ENCODE measurements around the gene MIAT.

The MIAT gene

GRCh38 chr22:26685601-26686000 is 28.2 kb downstream of the MIAT start:
- FAIRE-seq: no peak
- DNase-seq (ENCODE audit: insufficient read length, low spot score): no peak
- TF ChIP-seq POLR2AphosphoS5 (IDR thresholded peaks at IDR 0.05; ENCODE audit: low read depth, low read length): no peak
- no peak for TF ChIP-seq POLR2A (IDR thresholded peaks at IDR 0.05; ENCODE audit: low read depth, low read length)
- TF ChIP-seq POU2F2 (IDR thresholded peaks at IDR 0.05; ENCODE audit: low read depth, low read length): no peak
- no peak for TF ChIP-seq TAF1 (IDR thresholded peaks at IDR 0.05; ENCODE audit: low read depth, low read length)
- TF ChIP-seq SPI1 (IDR thresholded peaks at IDR 0.05; ENCODE audit: low read depth, low read length): no peak
- no peak for TF ChIP-seq PAX5 (IDR thresholded peaks at IDR 0.05; ENCODE audit: insufficient read depth, low read length, severe bottlenecking)

GRCh38 chr22:26687439-26687838 is 30.1 kb downstream of the MIAT start:
- TF ChIP-seq SPI1 (IDR thresholded peaks at IDR 0.05; ENCODE audit: low read depth, low read length): peak; percentile 75
- no peak for TF ChIP-seq PAX5 (IDR thresholded peaks at IDR 0.05; ENCODE audit: insufficient read depth, low read length, severe bottlenecking)
- no peak for DNase-seq (ENCODE audit: insufficient read length, low spot score)
- no peak for FAIRE-seq

- DNase-seq (ENCODE audit: insufficient read length, low spot score) (no peak), FAIRE-seq (no peak)
- no peak for TF ChIP-seq PAX5 (IDR thresholded peaks at IDR 0.05; ENCODE audit: insufficient read depth, low read length, severe bottlenecking)
- TF ChIP-seq SPI1 (IDR thresholded peaks at IDR 0.05; ENCODE audit: low read depth, low read length): no peak
- no peak for TF ChIP-seq POLR2A (IDR thresholded peaks at IDR 0.05; ENCODE audit: low read depth, low read length)
- TF ChIP-seq POLR2AphosphoS5 (IDR thresholded peaks at IDR 0.05; ENCODE audit: low read depth, low read length): no peak
- no peak for TF ChIP-seq TAF1 (IDR thresholded peaks at IDR 0.05; ENCODE audit: low read depth, low read length)
- no peak for TF ChIP-seq POU2F2 (IDR thresholded peaks at IDR 0.05; ENCODE audit: low read depth, low read length)
Measured at GRCh38 chr22:26689513-26690301, 32.3 kb downstream of the MIAT start.

GRCh38 chr22:26690654-26691376 is 33.4 kb downstream of the MIAT start:
- FAIRE-seq (no peak), DNase-seq (ENCODE audit: insufficient read length, low spot score) (no peak)
- TF ChIP-seq PAX5 (IDR thresholded peaks at IDR 0.05; ENCODE audit: insufficient read depth, low read length, severe bottlenecking) (no peak), POLR2A (IDR thresholded peaks at IDR 0.05; ENCODE audit: low read depth, low read length) (no peak), POU2F2 (IDR thresholded peaks at IDR 0.05; ENCODE audit: low read depth, low read length) (no peak), TAF1 (IDR thresholded peaks at IDR 0.05; ENCODE audit: low read depth, low read length) (no peak), POLR2AphosphoS5 (IDR thresholded peaks at IDR 0.05; ENCODE audit: low read depth, low read length) (no peak), SPI1 (IDR thresholded peaks at IDR 0.05; ENCODE audit: low read depth, low read length) (no peak)

GRCh38 chr22:26691377-26691716 is 34.0 kb downstream of the MIAT start:
- DNase-seq (ENCODE audit: insufficient read length, low spot score) (no peak), FAIRE-seq (no peak)
- TF ChIP-seq POLR2AphosphoS5 (IDR thresholded peaks at IDR 0.05; ENCODE audit: low read depth, low read length) (no peak), POLR2A (IDR thresholded peaks at IDR 0.05; ENCODE audit: low read depth, low read length) (no peak), POU2F2 (IDR thresholded peaks at IDR 0.05; ENCODE audit: low read depth, low read length) (no peak), TAF1 (IDR thresholded peaks at IDR 0.05; ENCODE audit: low read depth, low read length) (no peak), SPI1 (IDR thresholded peaks at IDR 0.05; ENCODE audit: low read depth, low read length) (no peak), PAX5 (IDR thresholded peaks at IDR 0.05; ENCODE audit: insufficient read depth, low read length, severe bottlenecking) (no peak)

DNA sequence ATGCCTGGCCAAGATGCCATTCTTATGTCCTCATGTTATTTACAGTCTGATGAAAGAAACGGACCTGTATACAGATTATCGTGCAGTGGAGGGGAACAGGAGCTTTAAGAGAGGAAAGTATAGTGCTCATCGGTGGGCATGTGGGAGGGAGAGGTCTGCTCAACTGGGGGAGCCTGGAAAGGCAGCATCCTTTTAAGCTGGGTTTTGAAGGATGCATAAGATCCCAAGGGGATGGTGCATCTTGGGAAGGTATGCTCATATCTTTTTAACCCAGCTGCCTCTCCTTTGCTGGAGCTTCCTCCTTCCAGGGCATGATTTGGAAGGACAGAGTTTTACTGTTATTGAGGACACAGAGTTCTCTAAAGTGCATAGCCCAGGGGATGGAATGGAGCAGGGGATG is 34.8 kb downstream of the MIAT start:
- DNase-seq (ENCODE audit: insufficient read length, low spot score) (no peak), FAIRE-seq (no peak)
- TF ChIP-seq SPI1 (IDR thresholded peaks at IDR 0.05; ENCODE audit: low read depth, low read length): no peak
- TF ChIP-seq TAF1 (IDR thresholded peaks at IDR 0.05; ENCODE audit: low read depth, low read length): no peak
- TF ChIP-seq POU2F2 (IDR thresholded peaks at IDR 0.05; ENCODE audit: low read depth, low read length): no peak
- no peak for TF ChIP-seq POLR2A (IDR thresholded peaks at IDR 0.05; ENCODE audit: low read depth, low read length)
- TF ChIP-seq PAX5 (IDR thresholded peaks at IDR 0.05; ENCODE audit: insufficient read depth, low read length, severe bottlenecking): no peak
- TF ChIP-seq POLR2AphosphoS5 (IDR thresholded peaks at IDR 0.05; ENCODE audit: low read depth, low read length): no peak

- FAIRE-seq: no peak
- no peak for TF ChIP-seq POLR2AphosphoS5 (IDR thresholded peaks at IDR 0.05; ENCODE audit: low read depth, low read length)
- no peak for TF ChIP-seq PAX5 (IDR thresholded peaks at IDR 0.05; ENCODE audit: insufficient read depth, low read length, severe bottlenecking)
- no peak for TF ChIP-seq POLR2A (IDR thresholded peaks at IDR 0.05; ENCODE audit: low read depth, low read length)
- TF ChIP-seq SPI1 (IDR thresholded peaks at IDR 0.05; ENCODE audit: low read depth, low read length): no peak
- no peak for TF ChIP-seq POU2F2 (IDR thresholded peaks at IDR 0.05; ENCODE audit: low read depth, low read length)
- no peak for TF ChIP-seq TAF1 (IDR thresholded peaks at IDR 0.05; ENCODE audit: low read depth, low read length)
- no peak for DNase-seq (ENCODE audit: insufficient read length, low spot score)
Measured at GRCh38 chr22:26697151-26697550, 39.8 kb downstream of the MIAT start.

GRCh38 chr22:26700462-26700861 is 43.1 kb downstream of the MIAT start:
- FAIRE-seq (no peak), DNase-seq (ENCODE audit: insufficient read length, low spot score) (no peak)
- TF ChIP-seq POLR2AphosphoS5 (IDR thresholded peaks at IDR 0.05; ENCODE audit: low read depth, low read length): no peak
- no peak for TF ChIP-seq POU2F2 (IDR thresholded peaks at IDR 0.05; ENCODE audit: low read depth, low read length)
- no peak for TF ChIP-seq SPI1 (IDR thresholded peaks at IDR 0.05; ENCODE audit: low read depth, low read length)
- TF ChIP-seq POLR2A (IDR thresholded peaks at IDR 0.05; ENCODE audit: low read depth, low read length): no peak
- TF ChIP-seq TAF1 (IDR thresholded peaks at IDR 0.05; ENCODE audit: low read depth, low read length): no peak
- no peak for TF ChIP-seq PAX5 (IDR thresholded peaks at IDR 0.05; ENCODE audit: insufficient read depth, low read length, severe bottlenecking)

GRCh38 chr22:26700886-26701285 is 43.5 kb downstream of the MIAT start:
- TF ChIP-seq PAX5 (IDR thresholded peaks at IDR 0.05; ENCODE audit: insufficient read depth, low read length, severe bottlenecking) (no peak), POLR2AphosphoS5 (IDR thresholded peaks at IDR 0.05; ENCODE audit: low read depth, low read length) (no peak)
- FAIRE-seq (no peak), DNase-seq (ENCODE audit: insufficient read length, low spot score) (no peak)

All from GM12891 (cell line).